Endodermal cell (in vitro differentiated cells): Measurements from ENCODE around the gene TMEM240. TPM values are rescaled to one million over a fixed set of nuclear protein-coding genes. Genes with fewer than 3 reads are reported as not detected.
"Not testable (repeated sequence)": the region's sequence is repeated elsewhere in the genome, so short reads cannot be mapped to it uniquely, and the experiment has no call there.

ENCODE experiments used
- DNase-seq: peaks from one replicate; pipeline ENCODE4 v3.0.0-alpha.2; 2017
- H3K27ac ChIP-seq: 2 replicates; pipeline ENCODE4 v1.5.1; 2013; ENCODE audit warnings: mild to moderate bottlenecking, low read depth, low read length, moderate library complexity
- H3K27me3 ChIP-seq: 2 replicates; pipeline ENCODE4 v1.6.1; 2013; ENCODE audit warnings: mild to moderate bottlenecking, low read length, moderate library complexity; ENCODE audit not compliant: insufficient read depth, control insufficient read depth, poor library complexity, severe bottlenecking
- H3K36me3 ChIP-seq: 2 replicates; pipeline ENCODE4 v1.7.0; 2013; ENCODE audit warnings: mild to moderate bottlenecking, low read length, moderate library complexity; ENCODE audit not compliant: control insufficient read depth, insufficient read depth
- H3K4me1 ChIP-seq: one replicate; pipeline ENCODE4 v1.7.0; 2013; ENCODE audit warnings: low read length; ENCODE audit not compliant: control insufficient read depth, insufficient read depth
- H3K4me3 ChIP-seq: 2 replicates; pipeline ENCODE4 v1.5.1; 2013; ENCODE audit warnings: mild to moderate bottlenecking, low read length, moderate library complexity
- H3K9ac ChIP-seq: 2 replicates; pipeline ENCODE4 v1.6.1; 2013; ENCODE audit warnings: mild to moderate bottlenecking, low read length, moderate library complexity; ENCODE audit not compliant: poor library complexity, severe bottlenecking; ENCODE audit errors: extremely low read depth
- H3K9me3 ChIP-seq: 2 replicates; pipeline ENCODE4 v1.6.1; 2013; ENCODE audit warnings: mild to moderate bottlenecking, low read length, moderate library complexity; ENCODE audit not compliant: control insufficient read depth
- H3K27ac Mint-ChIP-seq: 2 replicates; pipeline ENCODE4 v1.8.0; 2020; ENCODE audit warnings: mixed read lengths
- H3K27me3 Mint-ChIP-seq: 2 replicates; pipeline ENCODE4 v1.8.0; 2021; ENCODE audit warnings: mild to moderate bottlenecking, mixed read lengths; ENCODE audit not compliant: insufficient read depth
- H3K36me3 Mint-ChIP-seq: 2 replicates; pipeline ENCODE4 v1.8.0; 2020; ENCODE audit warnings: low read depth, mixed read lengths
- H3K4me1 Mint-ChIP-seq: 2 replicates; pipeline ENCODE4 v1.8.0; 2020; ENCODE audit warnings: mixed read lengths
- H3K4me3 Mint-ChIP-seq: 2 replicates; pipeline ENCODE4 v1.8.0; 2020; ENCODE audit warnings: mild to moderate bottlenecking, moderate library complexity, mixed read lengths
- H3K9me3 Mint-ChIP-seq: 2 replicates; pipeline ENCODE4 v1.8.0; 2020; ENCODE audit warnings: mild to moderate bottlenecking, mixed read lengths
- WGBS, 2 experiments: methylation state at CpG; one replicate each; pipeline versions ENCODE4 v1.1.5 to v1.1.7; 2013; ENCODE audit warnings: missing lambda C conversion rate in 2 of 2, mixed read lengths in 1 of 2; ENCODE audit not compliant: insufficient coverage in 1 of 2, insufficient read length in 1 of 2; 5-methylcytosine and 5-hydroxymethylcytosine counted together
- total RNA-seq, 2 donors: library from RNA; stranded (reverse); fragmentation: NEBNext Ultra II Directional in 1 of 2; extraction: Animal tissue kit (Norgen Biotek cat#: 25700) in 1 of 2; gene quantifications; 2 replicates in 1 of 2; 3 replicates in 1 of 2; pipeline ENCODE4 v1.2.1, GENCODE V29; 2021
- TF ChIP-seq, protein P1 (sequence below): fragments of 200-600 bp; sonication (generic); conservative IDR thresholded peaks from 2 replicates; pipeline ENCODE4 v1.5.0; 2021; ENCODE audit warnings: antibody characterized with exemption, mild to moderate bottlenecking

The TMEM240 gene
- total RNA-seq, 2 donors from 2014 or later: 6.4 to 6.9 TPM

DNA sequence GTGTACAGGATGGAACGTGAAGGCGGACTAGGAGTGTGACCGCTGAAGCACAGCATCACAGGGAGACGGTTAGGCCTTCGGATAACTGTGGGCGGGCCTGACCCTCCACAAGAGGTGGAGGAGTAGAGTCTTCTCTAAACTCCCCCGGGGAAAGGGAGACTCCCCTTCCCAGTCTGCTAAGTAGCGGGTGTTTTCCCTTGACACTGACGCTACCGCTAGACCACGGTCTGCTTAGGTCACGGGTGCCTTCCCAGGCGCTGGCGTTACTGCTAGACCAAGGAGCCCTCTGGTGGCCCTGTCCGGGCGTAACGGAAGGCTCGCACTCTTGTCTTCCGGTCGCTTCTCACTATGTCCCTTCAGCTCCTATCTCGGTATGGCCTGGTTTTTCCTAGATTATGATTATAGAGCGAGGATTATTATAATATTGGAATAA lies 35.0 kb downstream of the TMEM240 start:
- H3K27me3 Mint-ChIP-seq, H3K36me3 Mint-ChIP-seq, H3K27me3 ChIP-seq, H3K4me3 ChIP-seq, H3K9me3 Mint-ChIP-seq, H3K9ac ChIP-seq, H3K27ac ChIP-seq, H3K9me3 ChIP-seq, H3K4me1 ChIP-seq, DNase-seq, H3K36me3 ChIP-seq, H3K4me1 Mint-ChIP-seq: not testable (repeated sequence)
- peak overlapping the region; percentile 50 for H3K4me3 Mint-ChIP-seq
- TF ChIP-seq, protein P1, sequence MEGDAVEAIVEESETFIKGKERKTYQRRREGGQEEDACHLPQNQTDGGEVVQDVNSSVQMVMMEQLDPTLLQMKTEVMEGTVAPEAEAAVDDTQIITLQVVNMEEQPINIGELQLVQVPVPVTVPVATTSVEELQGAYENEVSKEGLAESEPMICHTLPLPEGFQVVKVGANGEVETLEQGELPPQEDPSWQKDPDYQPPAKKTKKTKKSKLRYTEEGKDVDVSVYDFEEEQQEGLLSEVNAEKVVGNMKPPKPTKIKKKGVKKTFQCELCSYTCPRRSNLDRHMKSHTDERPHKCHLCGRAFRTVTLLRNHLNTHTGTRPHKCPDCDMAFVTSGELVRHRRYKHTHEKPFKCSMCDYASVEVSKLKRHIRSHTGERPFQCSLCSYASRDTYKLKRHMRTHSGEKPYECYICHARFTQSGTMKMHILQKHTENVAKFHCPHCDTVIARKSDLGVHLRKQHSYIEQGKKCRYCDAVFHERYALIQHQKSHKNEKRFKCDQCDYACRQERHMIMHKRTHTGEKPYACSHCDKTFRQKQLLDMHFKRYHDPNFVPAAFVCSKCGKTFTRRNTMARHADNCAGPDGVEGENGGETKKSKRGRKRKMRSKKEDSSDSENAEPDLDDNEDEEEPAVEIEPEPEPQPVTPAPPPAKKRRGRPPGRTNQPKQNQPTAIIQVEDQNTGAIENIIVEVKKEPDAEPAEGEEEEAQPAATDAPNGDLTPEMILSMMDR: peak; percentile 58
- WGBS, 2 experiments: 31% methylated on average over 9 of the region's 22 CpGs; no CpG with 5 or more reads in 1 of the 2 experiments
- H3K27ac Mint-ChIP-seq: peak overlapping the region; percentile 96

DNA sequence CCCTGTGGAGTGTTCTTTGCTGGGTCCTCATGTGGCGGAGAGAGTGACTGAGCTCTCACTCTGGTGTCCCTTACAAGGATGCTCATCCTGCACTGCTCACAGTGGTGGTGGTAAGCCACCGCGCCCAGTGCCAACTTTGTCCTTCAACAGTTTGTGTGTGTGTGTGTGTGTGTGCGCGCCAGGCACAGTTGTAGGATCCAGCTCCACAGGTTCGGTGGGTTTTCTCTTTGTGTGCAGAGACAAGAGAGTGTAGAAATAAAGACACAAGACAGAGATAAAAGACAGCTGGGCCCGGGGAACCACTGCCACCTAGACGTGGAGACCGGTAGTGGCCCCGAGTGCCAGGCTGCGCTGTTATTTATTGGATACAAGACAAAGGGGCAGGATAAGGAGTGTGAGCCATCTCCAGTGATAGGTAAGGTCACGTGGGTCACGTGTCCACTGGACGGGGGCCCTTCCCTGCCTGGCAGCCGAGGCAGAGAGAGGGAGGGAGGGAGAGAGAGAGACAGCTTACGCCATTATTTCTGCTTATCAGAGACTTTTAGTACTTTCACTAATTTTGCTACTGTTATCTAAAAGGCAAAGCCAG lies 35.6 kb downstream of the TMEM240 start:
- not testable (repeated sequence) for H3K9me3 ChIP-seq

DNA sequence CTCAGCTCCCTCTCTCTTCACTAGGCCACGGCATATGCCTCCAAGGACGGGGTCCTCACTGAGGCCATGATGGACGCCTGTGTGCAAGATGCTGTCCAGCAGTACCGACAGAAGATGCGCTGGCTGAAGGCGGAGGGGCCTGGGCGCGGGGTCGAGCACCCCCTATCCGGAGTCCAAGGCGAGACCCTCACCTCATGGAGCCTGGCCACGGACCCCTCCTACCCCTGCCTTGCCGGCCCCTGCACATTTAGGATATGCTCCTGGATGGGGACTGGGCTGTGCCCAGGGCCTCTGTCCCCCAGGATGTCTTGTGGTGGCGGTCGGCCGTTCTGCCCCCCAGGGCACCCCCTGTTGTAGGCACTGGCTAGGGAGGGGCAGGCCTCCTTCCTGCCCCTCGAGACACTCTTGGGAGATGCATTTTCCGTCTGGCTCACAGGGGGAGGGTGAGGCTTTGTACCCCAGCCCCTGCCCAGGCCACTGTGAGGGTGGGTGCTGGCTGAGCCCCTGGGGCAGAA lies 44.9 kb downstream of the TMEM240 start:
- DNase-seq, H3K4me3 Mint-ChIP-seq, H3K4me1 ChIP-seq, H3K27ac Mint-ChIP-seq, H3K4me1 Mint-ChIP-seq, H3K27me3 Mint-ChIP-seq, H3K9ac ChIP-seq, H3K4me3 ChIP-seq, H3K27ac ChIP-seq, H3K27me3 ChIP-seq: not testable (repeated sequence)
- Mint-ChIP-seq H3K36me3 (peaks cover 29% of the 10 kb centered on the region), H3K9me3 (peaks cover 18% of the 10 kb centered on the region)
- H3K36me3 ChIP-seq: peaks cover 33% of the 10 kb centered on the region
- peaks cover 13% of the 10 kb centered on the region for H3K9me3 ChIP-seq
- WGBS, 2 experiments: 95 to 98% methylated on average over 9 to 16 of the region's 18 CpGs

More for the DNA sequence above, 35.6 kb downstream of the TMEM240 start:
- H3K27me3 Mint-ChIP-seq, H3K36me3 ChIP-seq, H3K9me3 Mint-ChIP-seq, H3K9ac ChIP-seq, H3K36me3 Mint-ChIP-seq, H3K4me1 ChIP-seq, H3K4me1 Mint-ChIP-seq, H3K27me3 ChIP-seq, H3K4me3 ChIP-seq: not testable (repeated sequence)
- TF ChIP-seq, protein P1: peak; percentile 82
- WGBS, 2 experiments: 46 to 54% methylated on average over 7 to 14 of the region's 16 CpGs
- peak overlapping the region; percentile 96 for H3K27ac Mint-ChIP-seq
- H3K4me3 Mint-ChIP-seq: peak overlapping the region; percentile 50
- peak; percentile 96 for DNase-seq
- H3K27ac ChIP-seq: peak overlapping the region; percentile 57

DNA sequence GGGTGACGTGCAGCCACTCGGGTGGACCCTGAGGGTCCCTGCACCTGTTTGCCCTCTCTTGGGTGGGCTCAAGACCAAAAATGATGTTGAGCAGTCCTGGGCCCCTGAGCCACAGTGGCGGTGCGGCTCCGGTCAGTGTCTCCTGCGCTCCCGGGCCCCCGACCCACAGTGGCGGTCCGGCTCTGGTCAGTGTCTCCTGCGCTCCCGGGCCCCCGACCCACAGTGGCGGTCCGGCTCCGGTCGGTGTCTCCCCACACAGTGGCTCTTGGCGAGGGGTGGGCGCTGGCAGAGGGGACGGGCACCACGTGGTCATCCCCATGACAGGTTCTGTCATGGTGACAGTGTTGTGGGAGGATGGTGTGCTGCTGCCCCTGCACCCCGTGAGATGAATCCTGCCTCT lies 46.1 kb downstream of the TMEM240 start:
- not testable (repeated sequence) for H3K27ac ChIP-seq, H3K4me3 ChIP-seq, H3K4me1 Mint-ChIP-seq, H3K27me3 Mint-ChIP-seq, H3K27ac Mint-ChIP-seq, H3K4me3 Mint-ChIP-seq, H3K27me3 ChIP-seq, DNase-seq, H3K9ac ChIP-seq, H3K4me1 ChIP-seq
- Histone ChIP-seq H3K9me3 (peaks cover 13% of the 10 kb centered on the region), H3K36me3 (peaks cover 42% of the 10 kb centered on the region)
- 96 to 100% methylated on average over 5 to 22 of the region's 22 CpGs for WGBS, 2 experiments
- Mint-ChIP-seq H3K36me3 (peaks cover 41% of the 10 kb centered on the region), H3K9me3 (peaks cover 18% of the 10 kb centered on the region)
